GM12878 (cell line): ENCODE measurements around the gene S1PR4. TPM values are rescaled to one million over a fixed set of nuclear protein-coding genes. Genes with fewer than 3 reads are reported as not detected.

Experiments
- ATAC-seq: fragments of 200-7000 bp; cut with Tn5 transposase; 3 replicates; pipeline ENCODE4 v1.9.1; 2020; ENCODE audit warnings: mild to moderate bottlenecking, moderate library complexity
- BruUV-seq: library from RNA; stranded (reverse); fragments of 400-500 nt; replicated peaks from 2 replicates; lab custom pipeline; 2021; lab: Mats Ljungman, UMichigan
- CTCF ChIA-PET: fragments of 300-600 bp; sonication (Branson Sonifier 250); formaldehyde crosslinking; extraction: SDS; loops from one replicate; lab custom pipeline; 2021; ENCODE audit warnings: inconsistent platforms; lab: Yijun Ruan, JAX
- POLR2A ChIA-PET: fragments of 350-600 bp; formaldehyde crosslinking; extraction: SDS; loops from one replicate; lab custom pipeline; 2021; ENCODE audit warnings: inconsistent platforms; lab: Charles Lee
- RAD21 ChIA-PET: fragments of 300-600 bp; sonication (Branson Sonifier 250); formaldehyde crosslinking; loops from one replicate; lab custom pipeline; 2023; ENCODE audit warnings: antibody characterized with exemption; ENCODE audit not compliant: unreplicated experiment; lab: Charles Lee
- SMC1A ChIA-PET: fragments of 300-600 bp; sonication (Branson Sonifier 250); formaldehyde crosslinking; loops from one replicate; lab custom pipeline; 2023; ENCODE audit not compliant: unreplicated experiment, uncharacterized antibody; lab: Charles Lee
- DNase-seq: peaks from one replicate; pipeline ENCODE4 v3.0.0-alpha.2; 2011; ENCODE audit warnings: low read depth, low spot score
- FAIRE-seq: peaks from 3 replicates; lab custom pipeline; 2011; peaks lifted over from hg19 to GRCh38; lab: Jason Lieb, UNC
- H2AFZ ChIP-seq: 2 replicates; pipeline ENCODE4 v1.6.0; 2011; ENCODE audit warnings: low read depth, low read length, control low read depth; ENCODE audit not compliant: control insufficient read depth
- H3K27ac ChIP-seq: 2 replicates; pipeline ENCODE4 v1.5.1; 2011; ENCODE audit warnings: control low read depth; ENCODE audit not compliant: control insufficient read depth, insufficient read depth
- H3K27me3 ChIP-seq, 2 experiments: replicated peaks in 1 of 2; 2 replicates each; pipeline versions ENCODE4 v1.6.0 to v1.6.1; 2011; ENCODE audit warnings: low read length in 1 of 2; ENCODE audit not compliant: control insufficient read depth in 2 of 2, insufficient read depth in 2 of 2
- H3K36me3 ChIP-seq, 2 experiments: 2 replicates each; pipeline ENCODE4 v1.5.1; 2011; ENCODE audit warnings: low read length in 1 of 2; ENCODE audit not compliant: control insufficient read depth in 2 of 2, insufficient read depth in 2 of 2
- H3K4me1 ChIP-seq: 2 replicates; pipeline ENCODE4 v1.6.1; 2011; ENCODE audit warnings: mild to moderate bottlenecking, low read length, moderate library complexity, mixed read lengths; ENCODE audit not compliant: control insufficient read depth, insufficient read depth
- H3K4me2 ChIP-seq: 2 replicates; pipeline ENCODE4 v1.6.0; 2011; ENCODE audit warnings: control low read depth; ENCODE audit not compliant: control insufficient read depth, insufficient read depth
- H3K4me3 ChIP-seq: fragments of 200-600 bp; sonication (generic); 2 replicates; pipeline ENCODE4 v1.5.1; 2016
- H3K79me2 ChIP-seq: 2 replicates; pipeline ENCODE4 v1.6.0; 2011; ENCODE audit warnings: low read length; ENCODE audit not compliant: control insufficient read depth, insufficient read depth
- H3K9ac ChIP-seq: 2 replicates; pipeline ENCODE4 v1.8.0; 2011; ENCODE audit warnings: low read length, control low read depth, mixed read lengths; ENCODE audit not compliant: control insufficient read depth, insufficient read depth
- H3K9me3 ChIP-seq: replicated peaks from 3 replicates; pipeline ENCODE4 v1.5.1; 2011; ENCODE audit warnings: mild to moderate bottlenecking, low read length; ENCODE audit not compliant: control insufficient read depth, insufficient read depth
- H4K20me1 ChIP-seq: 2 replicates; pipeline ENCODE4 v1.6.0; 2011; ENCODE audit not compliant: control insufficient read depth, insufficient read depth
- CHD4 ChIP-seq: fragments of 200-600 bp; sonication (generic); IDR thresholded peaks from 2 replicates; pipeline ENCODE4 v1.6.1; 2016; ENCODE audit warnings: mild to moderate bottlenecking
- CREB1 ChIP-seq: IDR thresholded peaks from 2 replicates; pipeline ENCODE4 v1.6.1; 2012; ENCODE audit warnings: low read depth, mild to moderate bottlenecking, inconsistent platforms
- JUND ChIP-seq: IDR thresholded peaks from 2 replicates; pipeline ENCODE4 v1.6.1; 2012; ENCODE audit warnings: low read depth, mild to moderate bottlenecking, low read length, improper control_type of control experiment, moderate library complexity
- MYB ChIP-seq: fragments of 150-350 bp; IDR thresholded peaks from 2 replicates; pipeline ENCODE4 v1.6.1; 2014; ENCODE audit warnings: mild to moderate bottlenecking, low read depth, low read length, borderline replicate concordance
- MYC ChIP-seq: IDR thresholded peaks from 2 replicates; pipeline ENCODE4 v1.6.1; 2011; ENCODE audit warnings: mild to moderate bottlenecking, low read length, moderate library complexity, inconsistent platforms; ENCODE audit not compliant: insufficient read depth, insufficient replicate concordance, insufficient read length, severe bottlenecking
- SMC3 ChIP-seq: IDR thresholded peaks from 2 replicates; pipeline ENCODE4 v1.6.1; 2011; ENCODE audit warnings: low read length, improper control_type of control experiment, borderline replicate concordance
- SRF ChIP-seq, 2 experiments: IDR thresholded peaks; 2 replicates each; pipeline ENCODE4 v1.6.1; 2011; ENCODE audit warnings: low read depth in 2 of 2, low read length in 2 of 2, mild to moderate bottlenecking in 1 of 2, moderate library complexity in 1 of 2
- TCF3 ChIP-seq: IDR thresholded peaks from 2 replicates; pipeline ENCODE4 v1.6.1; 2012; ENCODE audit warnings: low read depth, mild to moderate bottlenecking, low read length, borderline replicate concordance; ENCODE audit not compliant: insufficient read depth
- YBX1 ChIP-seq: fragments of 450-650 bp; IDR thresholded peaks from 2 replicates; pipeline ENCODE4 v1.6.1; 2016; ENCODE audit warnings: antibody characterized with exemption
- WGBS: methylation state at CpG from one replicate; pipeline ENCODE4 v1.1.6; 2016; ENCODE audit warnings: low lambda C conversion rate; ENCODE audit not compliant: insufficient replicate concordance, insufficient coverage; ENCODE audit errors: missing lambda C conversion rate; 5-methylcytosine and 5-hydroxymethylcytosine counted together
- in situ Hi-C: fragments of 300-500 bp; cut with MboI; formaldehyde crosslinking; loops from 9 replicates; pipeline ENCODE4 v1.14.3; 2018; ENCODE audit warnings: mixed read lengths
- intact Hi-C: fragments of 100-400 bp; cut with micrococcal nuclease; formaldehyde crosslinking; loops from one replicate; pipeline ENCODE4 v1.14.2; 2022; ENCODE audit not compliant: unreplicated experiment
- polyA plus RNA-seq, 11 experiments: library from polyadenylated mRNA; depleted of rRNA in 4 of 11; unstranded in 6 of 11; stranded (reverse) in 5 of 11; fragments of >200 nt; fragmentation: Nextera tagmentation in 4 of 11; fragmentation: Illumina TruSeq in 1 of 11; extraction: Ambion mirVana in 4 of 11; extraction: Trizol in 1 of 11; gene quantifications; 1 replicate in 1 of 11; 2 replicates in 10 of 11; pipeline versions ENCODE4 v1.2.1 to v1.2.3, GENCODE V29; 2011 to 2016; ENCODE audit warnings: inconsistent platforms in 2 of 11, missing spikeins in 2 of 11, low read depth in 1 of 11
- total RNA-seq, 4 experiments: library from RNA; depleted of rRNA in 3 of 4; stranded (reverse); fragments of >200 nt in 3 of 4; fragmentation: Illumina TruSeq in 1 of 4; extraction: Trizol in 1 of 4; gene quantifications; 2 replicates each; pipeline versions ENCODE4 v1.2.1 to v1.2.3, GENCODE V29; 2013 to 2021
- TF ChIP-seq, protein P1 (sequence below): fragments of 450-650 bp; IDR thresholded peaks from 2 replicates; pipeline ENCODE4 v1.6.1; 2017; ENCODE audit warnings: mild to moderate bottlenecking, moderate library complexity
- TF ChIP-seq, protein P2 (sequence below): fragments of 150-350 bp; IDR thresholded peaks from 2 replicates; pipeline ENCODE4 v1.6.1; 2014; ENCODE audit warnings: mild to moderate bottlenecking, low read depth, low read length
- TF ChIP-seq, protein P3 (sequence below): IDR thresholded peaks from 2 replicates; pipeline ENCODE4 v1.6.1; 2012; ENCODE audit warnings: mild to moderate bottlenecking, low read depth, low read length
- TF ChIP-seq, protein P4 (sequence below): IDR thresholded peaks from 2 replicates; pipeline ENCODE4 v1.6.1; 2012; ENCODE audit warnings: low read depth, low read length, improper control_type of control experiment

Gene S1PR4
- total and polyA plus RNA-seq, 10 of the 15 experiments (the other 5 are each of a cell fraction or from before 2014, with no cell fraction given): 0.19 to 57.7 (median 32.4) TPM; not detected in 1

DNA sequence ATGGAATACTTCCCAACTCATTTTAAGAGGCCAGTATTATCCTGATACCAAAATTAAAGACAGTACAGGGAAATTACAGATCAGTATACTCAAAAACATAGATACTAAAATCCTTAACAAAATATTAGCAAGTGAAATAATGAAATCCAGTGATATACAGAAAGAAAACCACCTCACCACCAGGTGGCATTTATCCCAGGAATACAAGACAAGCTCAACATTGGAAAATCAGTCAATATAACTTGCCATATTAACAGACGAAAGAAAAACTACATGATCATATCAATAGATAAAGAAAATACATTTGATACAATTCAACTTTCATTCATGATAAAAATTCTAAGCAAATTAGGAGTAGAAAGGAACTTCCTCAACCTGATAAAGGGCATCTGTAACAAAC is 49.5 kb upstream of the S1PR4 start (continued):
- TF ChIP-seq MYC (no peak), SMC3 (peak; percentile 62; the same call in 1 of the 2 replicates), YBX1 (no peak), TCF3 (no peak)
- TF ChIP-seq, protein P1, sequence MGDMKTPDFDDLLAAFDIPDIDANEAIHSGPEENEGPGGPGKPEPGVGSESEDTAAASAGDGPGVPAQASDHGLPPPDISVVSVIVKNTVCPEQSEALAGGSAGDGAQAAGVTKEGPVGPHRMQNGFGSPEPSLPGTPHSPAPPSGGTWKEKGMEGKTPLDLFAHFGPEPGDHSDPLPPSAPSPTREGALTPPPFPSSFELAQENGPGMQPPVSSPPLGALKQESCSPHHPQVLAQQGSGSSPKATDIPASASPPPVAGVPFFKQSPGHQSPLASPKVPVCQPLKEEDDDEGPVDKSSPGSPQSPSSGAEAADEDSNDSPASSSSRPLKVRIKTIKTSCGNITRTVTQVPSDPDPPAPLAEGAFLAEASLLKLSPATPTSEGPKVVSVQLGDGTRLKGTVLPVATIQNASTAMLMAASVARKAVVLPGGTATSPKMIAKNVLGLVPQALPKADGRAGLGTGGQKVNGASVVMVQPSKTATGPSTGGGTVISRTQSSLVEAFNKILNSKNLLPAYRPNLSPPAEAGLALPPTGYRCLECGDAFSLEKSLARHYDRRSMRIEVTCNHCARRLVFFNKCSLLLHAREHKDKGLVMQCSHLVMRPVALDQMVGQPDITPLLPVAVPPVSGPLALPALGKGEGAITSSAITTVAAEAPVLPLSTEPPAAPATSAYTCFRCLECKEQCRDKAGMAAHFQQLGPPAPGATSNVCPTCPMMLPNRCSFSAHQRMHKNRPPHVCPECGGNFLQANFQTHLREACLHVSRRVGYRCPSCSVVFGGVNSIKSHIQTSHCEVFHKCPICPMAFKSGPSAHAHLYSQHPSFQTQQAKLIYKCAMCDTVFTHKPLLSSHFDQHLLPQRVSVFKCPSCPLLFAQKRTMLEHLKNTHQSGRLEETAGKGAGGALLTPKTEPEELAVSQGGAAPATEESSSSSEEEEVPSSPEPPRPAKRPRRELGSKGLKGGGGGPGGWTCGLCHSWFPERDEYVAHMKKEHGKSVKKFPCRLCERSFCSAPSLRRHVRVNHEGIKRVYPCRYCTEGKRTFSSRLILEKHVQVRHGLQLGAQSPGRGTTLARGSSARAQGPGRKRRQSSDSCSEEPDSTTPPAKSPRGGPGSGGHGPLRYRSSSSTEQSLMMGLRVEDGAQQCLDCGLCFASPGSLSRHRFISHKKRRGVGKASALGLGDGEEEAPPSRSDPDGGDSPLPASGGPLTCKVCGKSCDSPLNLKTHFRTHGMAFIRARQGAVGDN: no peak

DNA sequence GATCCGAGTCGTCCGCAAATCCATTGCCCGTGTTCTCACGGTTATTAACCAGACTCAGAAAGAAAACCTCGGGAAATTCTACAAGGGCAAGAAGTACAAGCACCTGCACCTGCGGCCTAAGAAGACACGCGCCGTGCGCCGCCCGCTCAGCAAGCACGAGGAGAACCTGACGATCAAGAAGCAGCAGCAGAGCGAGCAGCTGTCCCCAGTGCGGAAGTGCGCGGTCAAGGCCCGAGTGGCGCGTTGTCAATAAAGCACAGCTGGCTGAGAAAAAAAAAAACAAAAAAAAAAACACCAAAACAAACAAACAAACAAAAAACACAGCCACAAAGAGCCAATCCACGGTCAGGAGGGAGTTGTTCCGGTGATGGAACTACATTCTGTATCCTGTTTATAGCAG is 47.4 kb upstream of the S1PR4 start:
- ATAC-seq: no peak
- ChIA-PET SMC1A (no interaction called here), RAD21 (no interaction called here), POLR2A (interaction anchor here (4.1 kb wide), 1 partner anchor 11 kb away, joined by 14 read pairs; no protein-coding TSS in a partner anchor), CTCF (interaction anchor here (1.0 to 6.7 kb wide), 2 partner anchors 12 to 33 kb away, joined by 3 to 117 read pairs; no protein-coding TSS in a partner anchor)
- no peaks in the 10 kb centered on the region for H3K9me3 ChIP-seq
- in situ Hi-C loops: no loop called here
- no peak overlapping the region for H3K9ac ChIP-seq
- H4K20me1 ChIP-seq: no peaks in the 10 kb centered on the region
- 98% methylated on average over 19 of the region's 24 CpGs for WGBS
- intact Hi-C loops: no loop called here
- H3K27ac ChIP-seq: no peak overlapping the region
- FAIRE-seq: no peak
- H3K4me3 ChIP-seq: no peak overlapping the region
- H3K36me3 ChIP-seq: no peaks in the 10 kb centered on the region; a peak in 1 of 4 replicates
- H2AFZ ChIP-seq: no peak overlapping the region
- DNase-seq: no peak
- no peaks in the 10 kb centered on the region for H3K27me3 ChIP-seq
- H3K4me2 ChIP-seq: no peak overlapping the region
- peaks cover 18% of the 10 kb centered on the region for H3K4me1 ChIP-seq
- BruUV-seq: no TSS peak
- H3K79me2 ChIP-seq: peaks cover 2% of the 10 kb centered on the region
- TF ChIP-seq, protein P2, sequence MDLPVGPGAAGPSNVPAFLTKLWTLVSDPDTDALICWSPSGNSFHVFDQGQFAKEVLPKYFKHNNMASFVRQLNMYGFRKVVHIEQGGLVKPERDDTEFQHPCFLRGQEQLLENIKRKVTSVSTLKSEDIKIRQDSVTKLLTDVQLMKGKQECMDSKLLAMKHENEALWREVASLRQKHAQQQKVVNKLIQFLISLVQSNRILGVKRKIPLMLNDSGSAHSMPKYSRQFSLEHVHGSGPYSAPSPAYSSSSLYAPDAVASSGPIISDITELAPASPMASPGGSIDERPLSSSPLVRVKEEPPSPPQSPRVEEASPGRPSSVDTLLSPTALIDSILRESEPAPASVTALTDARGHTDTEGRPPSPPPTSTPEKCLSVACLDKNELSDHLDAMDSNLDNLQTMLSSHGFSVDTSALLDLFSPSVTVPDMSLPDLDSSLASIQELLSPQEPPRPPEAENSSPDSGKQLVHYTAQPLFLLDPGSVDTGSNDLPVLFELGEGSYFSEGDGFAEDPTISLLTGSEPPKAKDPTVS: no peak
- no peak for TF ChIP-seq MYB
- no peak for TF ChIP-seq CREB1
- TF ChIP-seq, protein P3, sequence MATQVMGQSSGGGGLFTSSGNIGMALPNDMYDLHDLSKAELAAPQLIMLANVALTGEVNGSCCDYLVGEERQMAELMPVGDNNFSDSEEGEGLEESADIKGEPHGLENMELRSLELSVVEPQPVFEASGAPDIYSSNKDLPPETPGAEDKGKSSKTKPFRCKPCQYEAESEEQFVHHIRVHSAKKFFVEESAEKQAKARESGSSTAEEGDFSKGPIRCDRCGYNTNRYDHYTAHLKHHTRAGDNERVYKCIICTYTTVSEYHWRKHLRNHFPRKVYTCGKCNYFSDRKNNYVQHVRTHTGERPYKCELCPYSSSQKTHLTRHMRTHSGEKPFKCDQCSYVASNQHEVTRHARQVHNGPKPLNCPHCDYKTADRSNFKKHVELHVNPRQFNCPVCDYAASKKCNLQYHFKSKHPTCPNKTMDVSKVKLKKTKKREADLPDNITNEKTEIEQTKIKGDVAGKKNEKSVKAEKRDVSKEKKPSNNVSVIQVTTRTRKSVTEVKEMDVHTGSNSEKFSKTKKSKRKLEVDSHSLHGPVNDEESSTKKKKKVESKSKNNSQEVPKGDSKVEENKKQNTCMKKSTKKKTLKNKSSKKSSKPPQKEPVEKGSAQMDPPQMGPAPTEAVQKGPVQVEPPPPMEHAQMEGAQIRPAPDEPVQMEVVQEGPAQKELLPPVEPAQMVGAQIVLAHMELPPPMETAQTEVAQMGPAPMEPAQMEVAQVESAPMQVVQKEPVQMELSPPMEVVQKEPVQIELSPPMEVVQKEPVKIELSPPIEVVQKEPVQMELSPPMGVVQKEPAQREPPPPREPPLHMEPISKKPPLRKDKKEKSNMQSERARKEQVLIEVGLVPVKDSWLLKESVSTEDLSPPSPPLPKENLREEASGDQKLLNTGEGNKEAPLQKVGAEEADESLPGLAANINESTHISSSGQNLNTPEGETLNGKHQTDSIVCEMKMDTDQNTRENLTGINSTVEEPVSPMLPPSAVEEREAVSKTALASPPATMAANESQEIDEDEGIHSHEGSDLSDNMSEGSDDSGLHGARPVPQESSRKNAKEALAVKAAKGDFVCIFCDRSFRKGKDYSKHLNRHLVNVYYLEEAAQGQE: no peak
- TF ChIP-seq JUND: no peak
- no peak for TF ChIP-seq SRF (IDR thresholded peaks at IDR 0.05; ENCODE audit: low read depth in 2 of 2, low read length in 2 of 2)
- TF ChIP-seq, protein P4, sequence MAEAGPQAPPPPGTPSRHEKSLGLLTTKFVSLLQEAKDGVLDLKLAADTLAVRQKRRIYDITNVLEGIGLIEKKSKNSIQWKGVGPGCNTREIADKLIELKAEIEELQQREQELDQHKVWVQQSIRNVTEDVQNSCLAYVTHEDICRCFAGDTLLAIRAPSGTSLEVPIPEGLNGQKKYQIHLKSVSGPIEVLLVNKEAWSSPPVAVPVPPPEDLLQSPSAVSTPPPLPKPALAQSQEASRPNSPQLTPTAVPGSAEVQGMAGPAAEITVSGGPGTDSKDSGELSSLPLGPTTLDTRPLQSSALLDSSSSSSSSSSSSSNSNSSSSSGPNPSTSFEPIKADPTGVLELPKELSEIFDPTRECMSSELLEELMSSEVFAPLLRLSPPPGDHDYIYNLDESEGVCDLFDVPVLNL: no peak
- TF ChIP-seq CHD4: no peak
